Type B pancreatic cell (in vitro differentiated cells): ENCODE data around the gene PDLIM4. TPM values are rescaled to one million over a fixed set of nuclear protein-coding genes. Genes with fewer than 3 reads are reported as not detected.

Source experiments
- DNase-seq: peaks from one replicate; pipeline ENCODE4 v3.0.0; 2021; ENCODE audit warnings: mixed read lengths; ENCODE audit not compliant: unreplicated experiment; ENCODE audit errors: extremely low spot score
- H3K27ac Mint-ChIP-seq: 2 replicates; pipeline ENCODE4 v1.8.0; 2021; ENCODE audit warnings: mild to moderate bottlenecking, mixed read lengths
- H3K27me3 Mint-ChIP-seq: 2 replicates; pipeline ENCODE4 v1.8.0; 2021; ENCODE audit warnings: mixed read lengths
- H3K36me3 Mint-ChIP-seq: 2 replicates; pipeline ENCODE4 v1.8.0; 2021; ENCODE audit warnings: mixed read lengths
- H3K4me1 Mint-ChIP-seq: one replicate; pipeline ENCODE4 v1.8.0; 2021; ENCODE audit warnings: mixed read lengths; ENCODE audit not compliant: unreplicated experiment
- H3K4me3 Mint-ChIP-seq: 2 replicates; pipeline ENCODE4 v1.8.0; 2021; ENCODE audit warnings: mild to moderate bottlenecking, mixed read lengths
- H3K9me3 Mint-ChIP-seq: 2 replicates; pipeline ENCODE4 v1.8.0; 2021; ENCODE audit warnings: mixed read lengths
- CTCF ChIP-seq: fragments of 200-600 bp; sonication (generic); conservative IDR thresholded peaks from 2 replicates; pipeline ENCODE4 v1.5.0; 2021; ENCODE audit warnings: antibody characterized with exemption, mild to moderate bottlenecking
- total RNA-seq: library from RNA; stranded (reverse); gene quantifications from 2 replicates; pipeline ENCODE4 v1.2.1, GENCODE V29; 2021; ENCODE audit warnings: low replicate concordance

Gene PDLIM4
- total RNA-seq, 1 donor from 2014 or later: 43.8 TPM

GRCh38 chr5:132268769-132269551 is 11.5 kb downstream of the PDLIM4 start:
- H3K4me3 Mint-ChIP-seq: no peak overlapping the region
- no peaks in the 10 kb centered on the region for H3K27me3 Mint-ChIP-seq
- peak; percentile 80 for DNase-seq
- peaks cover 45% of the 10 kb centered on the region for H3K4me1 Mint-ChIP-seq
- no peaks in the 10 kb centered on the region for H3K9me3 Mint-ChIP-seq
- no peak for TF ChIP-seq CTCF
- peaks cover 24% of the 10 kb centered on the region for H3K36me3 Mint-ChIP-seq
- H3K27ac Mint-ChIP-seq: peak overlapping the region; percentile 79

- Mint-ChIP-seq H3K9me3 (no peaks in the 10 kb centered on the region), H3K4me3 (peak overlapping the region; percentile 25), H3K27ac (peak overlapping the region; percentile 79), H3K4me1 (peaks cover 42% of the 10 kb centered on the region), H3K36me3 (peaks cover 24% of the 10 kb centered on the region), H3K27me3 (no peaks in the 10 kb centered on the region)
- DNase-seq: no peak
- no peak for TF ChIP-seq CTCF
These were observed 12.3 kb downstream of the PDLIM4 start for GRCh38 chr5:132269635-132270334.

GRCh38 chr5:132270335-132270665 is 12.8 kb downstream of the PDLIM4 start:
- no peaks in the 10 kb centered on the region for H3K27me3 Mint-ChIP-seq
- no peak overlapping the region for H3K27ac Mint-ChIP-seq
- DNase-seq: no peak
- H3K36me3 Mint-ChIP-seq: peaks cover 23% of the 10 kb centered on the region
- peaks cover 39% of the 10 kb centered on the region for H3K4me1 Mint-ChIP-seq
- no peaks in the 10 kb centered on the region for H3K9me3 Mint-ChIP-seq
- H3K4me3 Mint-ChIP-seq: no peak overlapping the region
- no peak for TF ChIP-seq CTCF

GRCh38 chr5:132270706-132271105 is 13.2 kb downstream of the PDLIM4 start:
- Mint-ChIP-seq H3K4me3 (no peak overlapping the region), H3K36me3 (peaks cover 24% of the 10 kb centered on the region), H3K4me1 (peaks cover 39% of the 10 kb centered on the region), H3K27me3 (no peaks in the 10 kb centered on the region), H3K27ac (no peak overlapping the region), H3K9me3 (no peaks in the 10 kb centered on the region)
- no peak for TF ChIP-seq CTCF
- DNase-seq: no peak

GRCh38 chr5:132271251-132272246 is 14.1 kb downstream of the PDLIM4 start:
- H3K27ac Mint-ChIP-seq: no peak overlapping the region
- DNase-seq: no peak
- TF ChIP-seq CTCF: no peak

More at GRCh38 chr5:132271251-132272246, 14.1 kb downstream of the PDLIM4 start:
- Mint-ChIP-seq H3K4me3 (no peak overlapping the region), H3K27me3 (no peaks in the 10 kb centered on the region), H3K9me3 (no peaks in the 10 kb centered on the region), H3K4me1 (peaks cover 36% of the 10 kb centered on the region), H3K36me3 (peaks cover 23% of the 10 kb centered on the region)
